NCI-H146 (cell line): ENCODE measurements around the gene UBE3A.
"Not testable (repeated sequence)": the region's sequence is repeated elsewhere in the genome, so short reads cannot be mapped to it uniquely, and the experiment has no call there.

ENCODE experiments used
- DNase-seq: peaks from one replicate; lab custom pipeline; 2025; lab: John Stamatoyannopoulos, UW

Gene UBE3A

GRCh38 chr15:25437777-25438600 lies 835 bp downstream of the UBE3A start:
- peak; percentile 41 for DNase-seq

GRCh38 chr15:25436707-25437106 lies 2.1 kb downstream of the UBE3A start:
- DNase-seq = no peak

- DNase-seq = no peak
Measured at GRCh38 chr15:25435474-25436243, 3.2 kb downstream of the UBE3A start.

GRCh38 chr15:25433118-25433865 lies 5.5 kb downstream of the UBE3A start:
- no peak for DNase-seq

GRCh38 chr15:25431836-25432561 lies 6.8 kb downstream of the UBE3A start:
- no peak for DNase-seq

- no peak for DNase-seq
Measured at GRCh38 chr15:25427861-25428260, 11.0 kb downstream of the UBE3A start.

- DNase-seq = no peak
Measured at GRCh38 chr15:25426896-25427610, 11.8 kb downstream of the UBE3A start.

GRCh38 chr15:25424073-25424472 lies 14.8 kb downstream of the UBE3A start:
- no peak for DNase-seq

GRCh38 chr15:25422021-25422420 lies 16.8 kb downstream of the UBE3A start:
- DNase-seq = no peak

GRCh38 chr15:25418202-25418601 lies 20.6 kb downstream of the UBE3A start:
- DNase-seq = no peak

GRCh38 chr15:25417604-25418003 lies 21.2 kb downstream of the UBE3A start:
- no peak for DNase-seq

- no peak for DNase-seq
Measured at GRCh38 chr15:25416693-25417092, 22.1 kb downstream of the UBE3A start.

GRCh38 chr15:25415707-25416106 lies 23.1 kb downstream of the UBE3A start:
- no peak for DNase-seq

- DNase-seq = no peak
Measured at GRCh38 chr15:25415217-25415616, 23.6 kb downstream of the UBE3A start.

- no peak for DNase-seq
Measured at GRCh38 chr15:25410649-25411048, 28.2 kb downstream of the UBE3A start.

GRCh38 chr15:25409731-25410130 lies 29.1 kb downstream of the UBE3A start:
- not testable (repeated sequence) for DNase-seq

- DNase-seq = no peak
Measured at GRCh38 chr15:25408929-25409328, 29.9 kb downstream of the UBE3A start.

- no peak for DNase-seq
Measured at GRCh38 chr15:25408428-25408827, 30.4 kb downstream of the UBE3A start.

- no peak for DNase-seq
Measured at GRCh38 chr15:25407950-25408349, 30.9 kb downstream of the UBE3A start.

GRCh38 chr15:25406846-25407245 lies 32.0 kb downstream of the UBE3A start:
- no peak for DNase-seq

GRCh38 chr15:25406261-25406660 lies 32.6 kb downstream of the UBE3A start:
- DNase-seq = no peak
